ENCODE results near the gene PNPLA6.

- no peak for TF ChIP-seq CTCF (IDR thresholded peaks at IDR 0.05)
- TF ChIP-seq POLR2A (IDR thresholded peaks at IDR 0.05): no peak
These were observed 19.7 kb downstream of the PNPLA6 start for GRCh38 chr19:7554990-7555864.
